HepG2 (cell line): ENCODE data around the gene LIPC. TPM values are rescaled to one million over a fixed set of nuclear protein-coding genes. Genes with fewer than 3 reads are reported as not detected.

Experiments
- ATAC-seq: fragments of 200-7000 bp; cut with Tn5 transposase; 3 replicates; pipeline ENCODE4 v1.9.1; 2020; ENCODE audit warnings: mild to moderate bottlenecking, moderate library complexity
- BruUV-seq: library from RNA; stranded (reverse); fragments of 400-500 nt; replicated peaks from 2 replicates; lab custom pipeline; 2021; lab: Mats Ljungman, UMichigan
- CTCF ChIA-PET: fragments of 300-600 bp; formaldehyde crosslinking; extraction: SDS; loops from one replicate; lab custom pipeline; 2021; ENCODE audit warnings: low total read pairs, inconsistent platforms, low intra/inter-chr PET ratio; lab: Yijun Ruan, JAX
- POLR2A ChIA-PET: fragments of 350-600 bp; sonication (Branson Sonifier 250); formaldehyde crosslinking; loops from one replicate; lab custom pipeline; 2020; ENCODE audit warnings: antibody characterized with exemption, inconsistent platforms; lab: Yijun Ruan, JAX
- DNase-seq: peaks from one replicate; pipeline ENCODE4 v3.0.0-alpha.2; 2015; ENCODE audit warnings: low spot score
- FAIRE-seq: peaks from 3 replicates; lab custom pipeline; 2011; peaks lifted over from hg19 to GRCh38; lab: Jason Lieb, UNC
- H2AFZ ChIP-seq: one replicate; pipeline ENCODE4 v1.6.1; 2011; ENCODE audit warnings: low read length, inconsistent platforms
- H3K27ac ChIP-seq: fragments of 300-600 bp; 3 replicates; pipeline ENCODE4 v1.8.0; 2011; ENCODE audit warnings: mixed run types, mild to moderate bottlenecking, mixed read lengths, low read length, inconsistent platforms; ENCODE audit not compliant: insufficient read depth; ENCODE audit errors: extremely low read length
- H3K27me3 ChIP-seq, 2 experiments: fragments of 200-600 bp in 1 of 2; 2 replicates in 1 of 2; 3 replicates in 1 of 2; pipeline versions ENCODE4 v1.6.0 to v1.8.0; 2011; ENCODE audit warnings: low read length in 2 of 2, mild to moderate bottlenecking in 2 of 2, moderate library complexity in 2 of 2, inconsistent platforms in 1 of 2; ENCODE audit not compliant: insufficient read depth in 2 of 2, control insufficient read depth in 1 of 2
- H3K36me3 ChIP-seq, 2 experiments: fragments of 200-600 bp in 1 of 2; replicated peaks in 1 of 2; 2 replicates in 1 of 2; 3 replicates in 1 of 2; pipeline versions ENCODE4 v1.5.1 to v1.8.0; 2011; ENCODE audit warnings: low read length in 2 of 2, inconsistent platforms in 1 of 2; ENCODE audit not compliant: insufficient read depth in 2 of 2, control insufficient read depth in 1 of 2
- H3K4me1 ChIP-seq: 2 replicates; pipeline ENCODE4 v1.5.1; 2012; ENCODE audit warnings: low read length, inconsistent platforms; ENCODE audit not compliant: insufficient read depth
- H3K4me2 ChIP-seq: 2 replicates; pipeline ENCODE4 v1.6.0; 2011; ENCODE audit warnings: low read depth, low read length, inconsistent platforms
- H3K4me3 ChIP-seq, 3 experiments: fragments of 200-600 bp in 1 of 3; sonication (generic), shearing (Covaris generic) in 1 of 3; replicated peaks in 1 of 3; 2 replicates each; pipeline ENCODE4 v1.5.1; 2011 to 2016; ENCODE audit warnings: low read length in 3 of 3, inconsistent platforms in 2 of 3, low read depth in 2 of 3, mild to moderate bottlenecking in 2 of 3, control low read depth in 1 of 3, mixed read lengths in 1 of 3; ENCODE audit not compliant: insufficient read depth in 1 of 3
- H3K79me2 ChIP-seq: one replicate; pipeline ENCODE4 v1.6.1; 2011; ENCODE audit warnings: low read length, inconsistent platforms; ENCODE audit not compliant: insufficient read depth
- H3K9ac ChIP-seq: 2 replicates; pipeline ENCODE4 v1.6.0; 2011; ENCODE audit warnings: mild to moderate bottlenecking, low read depth, low read length, inconsistent platforms; ENCODE audit not compliant: insufficient read depth
- H3K9me3 ChIP-seq: 2 replicates; pipeline ENCODE4 v1.5.1; 2012; ENCODE audit warnings: mild to moderate bottlenecking, low read length
- H4K20me1 ChIP-seq: 2 replicates; pipeline ENCODE4 v1.6.0; 2011; ENCODE audit warnings: inconsistent platforms, mild to moderate bottlenecking, low read length, moderate library complexity; ENCODE audit not compliant: insufficient read depth
- BCL3 ChIP-seq: sonication (generic); formaldehyde crosslinking; IDR thresholded peaks from 2 replicates; pipeline ENCODE4 v1.5.1; 2020; ENCODE audit warnings: mild to moderate bottlenecking, missing genetic modification reagents, moderate library complexity
- CC2D1A ChIP-seq: sonication (generic); formaldehyde crosslinking; IDR thresholded peaks from 2 replicates; pipeline ENCODE4 v1.8.1; 2023; ENCODE audit warnings: mild to moderate bottlenecking, missing genetic modification reagents
- ERF ChIP-seq: IDR thresholded peaks from 2 replicates; pipeline ENCODE4 v1.6.1; 2018; ENCODE audit warnings: missing biosample characterization, missing genetic modification reagents
- HMGXB4 ChIP-seq, 2 experiments: sonication (generic) in 1 of 2; formaldehyde crosslinking in 1 of 2; IDR thresholded peaks; 2 replicates each; pipeline versions ENCODE4 v1.4.0 to v1.6.1; 2018 to 2020; ENCODE audit warnings: missing genetic modification reagents in 2 of 2, borderline replicate concordance in 1 of 2, low read depth in 1 of 2, mild to moderate bottlenecking in 1 of 2, missing biosample characterization in 1 of 2
- JDP2 ChIP-seq: sonication (generic); formaldehyde crosslinking; IDR thresholded peaks from 2 replicates; pipeline ENCODE4 v1.8.1; 2022; ENCODE audit warnings: missing genetic modification reagents, borderline replicate concordance
- MATR3 ChIP-seq: sonication (generic); formaldehyde crosslinking; IDR thresholded peaks from 2 replicates; pipeline ENCODE4 v1.4.0; 2020; ENCODE audit warnings: missing genetic modification reagents
- NFE2 ChIP-seq: sonication (generic); formaldehyde crosslinking; IDR thresholded peaks from 2 replicates; pipeline ENCODE4 v1.4.0; 2020; ENCODE audit warnings: missing genetic modification reagents
- NFYC ChIP-seq: IDR thresholded peaks from 2 replicates; pipeline ENCODE4 v1.6.1; 2016; ENCODE audit warnings: missing genetic modification reagents, missing compliant biosample characterization
- NR1H2 ChIP-seq: sonication (generic); formaldehyde crosslinking; IDR thresholded peaks from 2 replicates; pipeline ENCODE4 v1.8.1; 2022; ENCODE audit warnings: low read depth, missing genetic modification reagents, borderline replicate concordance
- ZNF17 ChIP-seq: sonication (generic); formaldehyde crosslinking; IDR thresholded peaks from 2 replicates; pipeline ENCODE4 v1.5.0; 2020; ENCODE audit warnings: mild to moderate bottlenecking, missing genetic modification reagents
- ZNF350 ChIP-seq: sonication (generic); formaldehyde crosslinking; IDR thresholded peaks from 2 replicates; pipeline ENCODE4 v1.4.0; 2020; ENCODE audit warnings: mild to moderate bottlenecking, low read depth, missing genetic modification reagents, borderline replicate concordance
- ZNF510 ChIP-seq: sonication (generic); formaldehyde crosslinking; IDR thresholded peaks from 2 replicates; pipeline ENCODE4 v1.4.0; 2020; ENCODE audit warnings: low read depth, mild to moderate bottlenecking, missing genetic modification reagents
- WGBS: methylation state at CpG from one replicate; pipeline ENCODE4 v1.1.6; 2017; ENCODE audit warnings: low lambda C conversion rate; 5-methylcytosine and 5-hydroxymethylcytosine counted together
- in situ Hi-C: cut with HindIII; loops from 2 replicates; pipeline ENCODE4 v1.10.0; 2017; ENCODE audit warnings: low pct_unique_long_range_greater_than_20kb; ENCODE audit not compliant: extremely low pct_ligation_motif_present
- intact Hi-C: fragments of 100-400 bp; cut with micrococcal nuclease; formaldehyde crosslinking; loops from one replicate; pipeline ENCODE4 v1.10.0; 2022; ENCODE audit not compliant: unreplicated experiment
- polyA plus RNA-seq, 8 experiments: library from polyadenylated mRNA; depleted of rRNA in 3 of 8; stranded (reverse) in 7 of 8; unstranded in 1 of 8; fragments of >200 nt; fragmentation: Illumina TruSeq in 4 of 8; extraction: Trizol in 4 of 8; gene quantifications; 2 replicates each; pipeline versions ENCODE4 v1.2.1 to v1.2.3, GENCODE V29; 2011 to 2016; ENCODE audit warnings: low read depth in 4 of 8, missing spikeins in 1 of 8, mixed read lengths in 1 of 8; ENCODE audit not compliant: insufficient read depth in 1 of 8
- total RNA-seq, 5 experiments: library from RNA; depleted of rRNA; stranded (reverse); fragments of >200 nt; fragmentation: Illumina TruSeq; extraction: Trizol; gene quantifications; 2 replicates each; pipeline ENCODE4 v1.2.3, GENCODE V29; 2016; ENCODE audit warnings: low read depth in 1 of 5

Gene LIPC
- total and polyA plus RNA-seq, 2 of the 13 experiments (the other 11 are each of a cell fraction or from before 2014, with no cell fraction given): 26.0 to 38.0 TPM

DNA sequence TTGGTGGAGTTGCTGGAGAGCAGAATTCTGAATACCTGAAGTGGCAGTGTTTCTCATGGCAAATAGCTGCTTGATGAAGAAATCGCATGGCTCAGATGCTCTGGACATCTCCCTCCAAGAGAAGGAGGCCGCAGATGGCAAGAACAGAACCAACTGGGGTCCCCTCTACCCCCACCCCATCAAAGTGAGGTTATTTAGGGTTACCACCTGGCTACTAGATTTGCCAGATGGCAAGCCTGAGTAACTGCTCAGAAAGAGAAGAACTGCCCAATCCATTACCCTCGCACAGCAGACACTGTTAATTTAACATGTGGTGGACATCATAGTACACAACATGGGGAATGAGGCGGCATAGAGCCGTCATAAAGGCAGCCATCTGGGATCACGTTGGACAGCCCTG, 30.5 kb upstream of the LIPC start:
- no TSS peak for BruUV-seq
- in situ Hi-C loops: no loop called here
- Histone ChIP-seq H3K4me1 (0 out of 2 replicates have a peak, but pooled peaks cover 8% of the 10 kb centered on the region), H4K20me1 (no peaks in the 10 kb centered on the region), H3K36me3 (no peaks in the 10 kb centered on the region), H3K4me2 (no peak overlapping the region), H3K79me2 (no peaks in the 10 kb centered on the region), H3K27me3 (peaks cover 0 to 1% of the 10 kb centered on the region in 2 experiments; a peak in 1 of 5 replicates), H3K27ac (no peak overlapping the region), H3K4me3 (no peak overlapping the region), H2AFZ (no peak overlapping the region), H3K9me3 (no peaks in the 10 kb centered on the region), H3K9ac (no peak overlapping the region)
- intact Hi-C loops: no loop called here
- DNase-seq: no peak
- ChIA-PET CTCF (no interaction called here), POLR2A (no interaction called here)
- WGBS: 75% methylated on average over 5 of the region's 6 CpGs
- ATAC-seq: no peak
- TF ChIP-seq JDP2 (CRISPR knock-in tag) (no peak), HMGXB4 (CRISPR knock-in tag; IDR thresholded peaks at IDR 0.05; ENCODE audit: borderline replicate concordance in 1 of 2, low read depth in 1 of 2) (no peak), ZNF17 (CRISPR knock-in tag) (no peak), ZNF510 (CRISPR knock-in tag) (no peak), NFE2 (CRISPR knock-in tag) (no peak), NR1H2 (CRISPR knock-in tag) (no peak), ZNF350 (CRISPR knock-in tag) (no peak), BCL3 (no peak), CC2D1A (CRISPR knock-in tag) (no peak), ERF (CRISPR knock-in tag) (no peak), MATR3 (no peak), NFYC (CRISPR knock-in tag) (no peak)
- no peak for FAIRE-seq
